KMS-11 (cell line): ENCODE results near the gene LSM11.

Source experiments
- H2AFZ ChIP-seq: fragments of 200-600 bp; sonication (generic); 2 replicates; pipeline ENCODE4 v1.6.1; 2016; ENCODE audit warnings: antibody characterized with exemption, mixed run types, low read depth
- H3K27ac ChIP-seq: fragments of 200-600 bp; sonication (generic); 2 replicates; pipeline ENCODE4 v1.6.1; 2016; ENCODE audit warnings: mild to moderate bottlenecking, mixed run types
- H3K27me3 ChIP-seq: fragments of 200-600 bp; sonication (generic); 2 replicates; pipeline ENCODE4 v1.6.1; 2017; ENCODE audit warnings: mild to moderate bottlenecking, low read depth, mixed run types, moderate library complexity; ENCODE audit not compliant: insufficient read depth
- H3K36me3 ChIP-seq: fragments of 200-600 bp; sonication (generic); 2 replicates; pipeline ENCODE4 v1.6.1; 2017; ENCODE audit warnings: mild to moderate bottlenecking, mixed run types; ENCODE audit not compliant: insufficient read depth
- H3K4me1 ChIP-seq: fragments of 200-600 bp; sonication (generic); 2 replicates; pipeline ENCODE4 v1.6.1; 2016; ENCODE audit warnings: mild to moderate bottlenecking, low read depth, mixed run types; ENCODE audit not compliant: poor library complexity, severe bottlenecking
- H3K4me2 ChIP-seq: fragments of 200-600 bp; sonication (generic); 2 replicates; pipeline ENCODE4 v1.7.0; 2016; ENCODE audit warnings: mild to moderate bottlenecking, mixed run types
- H3K4me3 ChIP-seq: fragments of 200-600 bp; sonication (generic); IDR thresholded peaks from 2 replicates; pipeline ENCODE4 v1.6.1; 2017; ENCODE audit warnings: low read depth, low read length, mixed read lengths; ENCODE audit not compliant: insufficient read depth
- H3K79me2 ChIP-seq: fragments of 200-600 bp; sonication (generic); 2 replicates; pipeline ENCODE4 v1.6.1; 2016; ENCODE audit warnings: low read depth, mixed run types; ENCODE audit not compliant: insufficient read depth
- H3K9ac ChIP-seq: fragments of 200-600 bp; sonication (generic); 2 replicates; pipeline ENCODE4 v1.6.1; 2016; ENCODE audit warnings: mild to moderate bottlenecking, mixed run types
- H4K20me1 ChIP-seq: fragments of 200-600 bp; sonication (generic); 2 replicates; pipeline ENCODE4 v1.6.1; 2016; ENCODE audit warnings: mild to moderate bottlenecking, mixed run types; ENCODE audit not compliant: insufficient read depth
- CTCF ChIP-seq: fragments of 200-600 bp; sonication (generic); conservative IDR thresholded peaks from 2 replicates; pipeline ENCODE4 v1.6.1; 2017; ENCODE audit warnings: low read depth, mild to moderate bottlenecking, antibody characterized with exemption, low read length, moderate library complexity, mixed read lengths

LSM11 gene

GRCh38 chr5:157750320-157750719 lies 6.8 kb downstream of the LSM11 start:
- Histone ChIP-seq H3K9ac (no peak overlapping the region), H3K79me2 (no peaks in the 10 kb centered on the region), H3K4me1 (peaks cover 6% of the 10 kb centered on the region), H2AFZ (no peak overlapping the region), H3K27ac (no peak overlapping the region), H3K4me3 (no peak overlapping the region), H3K27me3 (no peaks in the 10 kb centered on the region), H3K4me2 (no peak overlapping the region), H3K36me3 (no peaks in the 10 kb centered on the region), H4K20me1 (no peaks in the 10 kb centered on the region)
- no peak for TF ChIP-seq CTCF

DNA sequence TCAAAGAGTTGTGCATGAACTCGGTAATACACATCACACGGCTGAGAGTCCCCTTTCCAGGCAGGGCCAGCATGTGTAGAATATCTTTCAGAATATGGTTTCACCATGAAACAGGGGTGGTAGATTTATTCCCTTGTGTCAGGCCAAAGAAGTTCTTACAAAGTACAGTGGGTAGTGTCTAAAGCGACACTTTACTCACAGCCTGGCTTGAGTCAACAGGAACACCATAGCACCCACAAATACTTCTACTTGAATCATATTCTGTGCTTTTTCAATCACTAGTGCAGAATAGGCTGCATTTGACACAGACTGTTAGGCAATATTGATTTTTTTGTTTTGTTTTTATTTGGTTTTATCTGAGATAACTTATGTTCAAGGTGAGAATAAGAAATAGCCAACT lies 12.6 kb downstream of the LSM11 start:
- TF ChIP-seq CTCF: no peak
- no peaks in the 10 kb centered on the region for H3K36me3 ChIP-seq
- no peaks in the 10 kb centered on the region for H3K4me1 ChIP-seq
- no peaks in the 10 kb centered on the region for H3K27me3 ChIP-seq
- no peak overlapping the region for H3K9ac ChIP-seq
- H4K20me1 ChIP-seq: no peaks in the 10 kb centered on the region
- no peaks in the 10 kb centered on the region for H3K79me2 ChIP-seq
- H3K27ac ChIP-seq: no peak overlapping the region
- no peak overlapping the region for H2AFZ ChIP-seq
- H3K4me3 ChIP-seq: no peak overlapping the region
- H3K4me2 ChIP-seq: no peak overlapping the region

DNA sequence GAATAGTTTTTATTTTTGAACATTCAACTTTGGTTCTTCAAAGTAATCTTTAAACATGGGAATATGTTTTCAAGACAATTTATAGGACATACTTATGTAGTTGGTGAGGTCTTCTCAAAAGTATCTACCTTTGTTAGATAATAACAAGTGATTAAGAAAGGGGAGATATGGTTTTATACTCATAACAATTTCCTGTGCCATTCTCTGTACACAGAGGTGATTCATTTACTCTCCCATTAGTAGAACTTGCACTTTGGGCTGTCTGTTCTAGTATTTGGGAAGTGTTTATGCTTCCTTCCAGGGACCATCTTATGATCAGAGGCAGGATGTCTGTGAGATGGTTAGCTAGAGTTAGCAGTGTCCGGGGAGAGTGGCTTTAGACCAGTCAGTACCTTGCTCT lies 15.2 kb downstream of the LSM11 start:
- Histone ChIP-seq H3K36me3 (no peaks in the 10 kb centered on the region), H3K4me3 (no peak overlapping the region), H3K4me1 (no peaks in the 10 kb centered on the region), H3K79me2 (no peaks in the 10 kb centered on the region), H2AFZ (no peak overlapping the region), H4K20me1 (no peaks in the 10 kb centered on the region), H3K27ac (no peak overlapping the region), H3K27me3 (no peaks in the 10 kb centered on the region), H3K9ac (no peak overlapping the region), H3K4me2 (no peak overlapping the region)
- TF ChIP-seq CTCF: no peak

DNA sequence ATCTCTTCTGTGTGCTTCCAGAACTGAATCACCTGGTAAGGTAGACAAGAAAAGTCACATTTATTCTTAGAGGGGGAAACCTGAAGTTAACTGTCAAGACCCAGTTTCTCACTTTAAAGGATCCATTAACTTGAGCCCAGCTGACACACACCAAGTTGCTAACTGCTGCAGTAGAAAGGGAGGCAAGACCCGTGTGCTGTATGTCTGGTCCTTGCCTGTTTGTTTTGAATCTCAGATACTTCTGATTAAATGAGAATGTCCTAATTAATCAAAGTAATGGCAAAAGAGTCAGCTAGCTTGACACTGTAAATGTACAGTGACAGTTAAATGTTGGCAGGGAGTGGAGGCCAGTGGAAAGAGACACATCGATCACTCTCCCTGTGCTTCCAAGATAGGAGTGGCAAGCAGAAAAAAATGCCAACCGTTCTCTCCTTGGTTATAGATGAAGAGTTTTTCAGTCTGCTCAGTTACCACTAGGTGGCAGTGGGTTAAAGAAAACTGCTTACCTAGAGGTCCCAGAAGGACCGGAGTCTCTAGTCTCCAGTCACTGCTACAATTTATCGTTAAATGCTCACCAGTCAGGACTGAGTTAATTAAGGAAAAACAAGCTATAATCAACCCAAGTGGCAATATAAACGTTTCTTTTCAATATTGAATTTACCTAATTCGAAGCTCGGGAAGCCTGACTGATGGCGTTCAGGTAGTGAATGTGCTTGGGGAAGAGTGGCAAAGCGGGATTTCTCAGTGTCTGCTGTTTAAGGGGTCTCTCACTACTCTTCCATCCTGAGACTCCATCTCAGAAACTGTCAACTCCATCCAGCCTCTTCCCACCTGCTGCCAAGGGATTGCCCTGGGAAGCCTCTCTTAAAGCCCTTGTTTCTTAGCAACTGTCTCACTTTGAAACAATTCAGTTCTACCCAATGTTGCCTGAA lies 18.4 kb downstream of the LSM11 start:
- Histone ChIP-seq H3K4me1 (no peaks in the 10 kb centered on the region), H3K9ac (no peak overlapping the region), H3K27ac (no peak overlapping the region), H3K4me3 (no peak overlapping the region), H3K4me2 (no peak overlapping the region), H3K36me3 (no peaks in the 10 kb centered on the region), H2AFZ (no peak overlapping the region), H3K79me2 (no peaks in the 10 kb centered on the region), H4K20me1 (no peaks in the 10 kb centered on the region), H3K27me3 (no peaks in the 10 kb centered on the region)
- peak; percentile 82 for TF ChIP-seq CTCF
